H1 (cell line): ENCODE data around the gene LIMK2. TPM values are rescaled to one million over a fixed set of nuclear protein-coding genes. Genes with fewer than 3 reads are reported as not detected.

Experiments
- CTCF ChIA-PET: fragments of 300-600 bp; sonication (Branson Sonifier 250); formaldehyde crosslinking; loops from one replicate; lab custom pipeline; 2021; ENCODE audit not compliant: partially characterized antibody; lab: Charles Lee
- POLR2A ChIA-PET: fragments of 300-600 bp; sonication (Branson Sonifier 250); formaldehyde crosslinking; loops from one replicate; lab custom pipeline; 2021; ENCODE audit warnings: inconsistent platforms; ENCODE audit not compliant: partially characterized antibody; lab: Charles Lee
- DNase-seq, 2 experiments: peaks; one replicate each; pipeline versions ENCODE4 v3.0.0 to v3.0.0-alpha.2; 2010 to 2022; ENCODE audit warnings: low spot score in 2 of 2, low read depth in 1 of 2, mixed read lengths in 1 of 2
- FAIRE-seq: peaks from 2 replicates; lab custom pipeline; 2011; peaks lifted over from hg19 to GRCh38; lab: Jason Lieb, UNC
- H2AFZ ChIP-seq: 2 replicates; pipeline ENCODE4 v1.8.1; 2012; ENCODE audit warnings: low read length, inconsistent platforms
- H2AK5ac ChIP-seq: 2 replicates; pipeline ENCODE4 v1.6.1; 2013; ENCODE audit warnings: low read depth, low read length
- H2BK120ac ChIP-seq: replicated peaks from 2 replicates; pipeline ENCODE3; 2013; ENCODE audit warnings: low read depth, low read length, inconsistent platforms
- H2BK12ac ChIP-seq: 2 replicates; pipeline ENCODE4 v1.6.1; 2013; ENCODE audit warnings: low read depth, low read length
- H2BK15ac ChIP-seq: 2 replicates; pipeline ENCODE4 v1.6.1; 2013; ENCODE audit warnings: low read length
- H2BK20ac ChIP-seq: 2 replicates; pipeline ENCODE4 v1.6.1; 2013; ENCODE audit warnings: low read length
- H2BK5ac ChIP-seq: 2 replicates; pipeline ENCODE4 v1.6.1; 2013; ENCODE audit warnings: low read depth, low read length
- H3K14ac ChIP-seq: 2 replicates; pipeline ENCODE4 v1.6.1; 2013; ENCODE audit warnings: inconsistent platforms; ENCODE audit not compliant: insufficient read length
- H3K18ac ChIP-seq: 2 replicates; pipeline ENCODE4 v1.6.1; 2013; ENCODE audit warnings: low read length; ENCODE audit errors: extremely low read depth
- H3K23ac ChIP-seq: 2 replicates; pipeline ENCODE4 v1.6.1; 2013; ENCODE audit warnings: inconsistent platforms; ENCODE audit not compliant: insufficient read length
- H3K23me2 ChIP-seq: 2 replicates; pipeline ENCODE4 v1.6.1; 2013; ENCODE audit warnings: low read depth, low read length
- H3K27ac ChIP-seq: 2 replicates; pipeline ENCODE4 v1.6.1; 2011; ENCODE audit warnings: low read depth, low read length, inconsistent platforms
- H3K27me3 ChIP-seq, 4 experiments: replicated peaks in 1 of 4; 1 replicate in 1 of 4; 2 replicates in 3 of 4; pipeline versions ENCODE4 v1.6.1 to v1.8.1; 2011 to 2013; ENCODE audit warnings: low read length in 3 of 4, mild to moderate bottlenecking in 3 of 4, inconsistent platforms in 2 of 4, mixed read lengths in 2 of 4, moderate library complexity in 1 of 4; ENCODE audit not compliant: control insufficient read depth in 3 of 4, insufficient read depth in 3 of 4; ENCODE audit errors: extremely low read depth in 1 of 4
- H3K36me3 ChIP-seq, 4 experiments: 2 replicates each; pipeline versions ENCODE4 v1.6.1 to v1.8.1; 2011 to 2013; ENCODE audit warnings: mild to moderate bottlenecking in 4 of 4, low read length in 3 of 4, moderate library complexity in 2 of 4, control low read depth in 1 of 4, inconsistent platforms in 1 of 4; ENCODE audit not compliant: insufficient read depth in 4 of 4, control insufficient read depth in 2 of 4
- H3K4ac ChIP-seq: replicated peaks from 2 replicates; pipeline ENCODE3; 2013; ENCODE audit warnings: low read length, low read depth, mixed read lengths, inconsistent platforms; ENCODE audit not compliant: insufficient read length
- H3K4me1 ChIP-seq, 4 experiments: replicated peaks in 1 of 4; 1 replicate in 1 of 4; 2 replicates in 3 of 4; pipeline versions ENCODE4 v1.6.1 to v1.8.1; 2011 to 2013; ENCODE audit warnings: low read length in 3 of 4, inconsistent platforms in 2 of 4, mixed read lengths in 1 of 4; ENCODE audit not compliant: insufficient read depth in 4 of 4, control insufficient read depth in 3 of 4
- H3K4me2 ChIP-seq, 2 experiments: 2 replicates each; pipeline versions ENCODE4 v1.6.1 to v1.8.1; 2011 to 2013; ENCODE audit warnings: low read depth in 2 of 2, low read length in 2 of 2, control low read depth in 1 of 2, inconsistent platforms in 1 of 2, mild to moderate bottlenecking in 1 of 2; ENCODE audit not compliant: insufficient read depth in 1 of 2
- H3K4me3 ChIP-seq, 4 experiments: fragments of 200-600, 300-600 bp in 1 of 4; sonication (generic), shearing (Covaris generic), sonication (Bioruptor Twin) in 1 of 4; 2 replicates each; pipeline versions ENCODE4 v1.5.1 to v1.8.1; 2011 to 2016; ENCODE audit warnings: low read length in 4 of 4, low read depth in 3 of 4, control low read depth in 2 of 4, inconsistent platforms in 2 of 4, mild to moderate bottlenecking in 2 of 4, mixed read lengths in 1 of 4, moderate library complexity in 1 of 4; ENCODE audit not compliant: insufficient read depth in 2 of 4; ENCODE audit errors: extremely low read depth in 1 of 4
- H3K56ac ChIP-seq: replicated peaks from 2 replicates; pipeline ENCODE3; 2013; ENCODE audit warnings: low read depth, mild to moderate bottlenecking, mixed read lengths, low read length, inconsistent platforms; ENCODE audit not compliant: insufficient read length
- H3K79me1 ChIP-seq: 2 replicates; pipeline ENCODE4 v1.6.1; 2013; ENCODE audit warnings: low read depth, low read length, control low read depth
- H3K79me2 ChIP-seq, 2 experiments: 2 replicates each; pipeline versions ENCODE4 v1.6.1 to v1.8.1; 2012 to 2013; ENCODE audit warnings: low read length in 2 of 2, mild to moderate bottlenecking in 2 of 2, inconsistent platforms in 1 of 2; ENCODE audit not compliant: insufficient read depth in 2 of 2, control insufficient read depth in 1 of 2
- H3K9ac ChIP-seq, 4 experiments: replicated peaks in 1 of 4; 1 replicate in 1 of 4; 2 replicates in 3 of 4; pipeline versions ENCODE4 v1.6.1 to v1.8.1; 2011 to 2013; ENCODE audit warnings: low read depth in 3 of 4, low read length in 3 of 4, control low read depth in 2 of 4, mild to moderate bottlenecking in 2 of 4, moderate library complexity in 2 of 4, inconsistent platforms in 1 of 4; ENCODE audit errors: extremely low read depth in 1 of 4
- H3K9me3 ChIP-seq, 2 experiments: 2 replicates each; pipeline versions ENCODE4 v1.6.1 to v1.8.1; 2012 to 2013; ENCODE audit warnings: mild to moderate bottlenecking in 2 of 2, moderate library complexity in 2 of 2, control low read depth in 1 of 2, inconsistent platforms in 1 of 2, low read depth in 1 of 2, low read length in 1 of 2, mixed read lengths in 1 of 2; ENCODE audit not compliant: insufficient read depth in 2 of 2
- H4K20me1 ChIP-seq, 2 experiments: replicated peaks in 1 of 2; 2 replicates each; pipeline versions ENCODE3 to v1.8.1; 2011 to 2013; ENCODE audit warnings: inconsistent platforms in 2 of 2, low read length in 2 of 2, mild to moderate bottlenecking in 1 of 2; ENCODE audit not compliant: insufficient read depth in 2 of 2, control insufficient read depth in 1 of 2
- H4K5ac ChIP-seq: 2 replicates; pipeline ENCODE4 v1.6.1; 2013; ENCODE audit warnings: low read length, low read depth, mixed read lengths, inconsistent platforms; ENCODE audit not compliant: insufficient read length
- H4K8ac ChIP-seq: 2 replicates; pipeline ENCODE4 v1.8.0; 2013; ENCODE audit warnings: mild to moderate bottlenecking, moderate library complexity, low read length, inconsistent platforms; ENCODE audit not compliant: insufficient read depth; ENCODE audit errors: extremely low read depth
- H4K91ac ChIP-seq: replicated peaks from 2 replicates; pipeline ENCODE3; 2013; ENCODE audit warnings: low read length, mixed read lengths, inconsistent platforms; ENCODE audit not compliant: insufficient read length
- BACH1 ChIP-seq: IDR thresholded peaks from 2 replicates; pipeline ENCODE4 v1.6.1; 2012; ENCODE audit warnings: low read length, improper control_type of control experiment
- BRCA1 ChIP-seq: IDR thresholded peaks from 2 replicates; pipeline ENCODE4 v1.6.1; 2012; ENCODE audit warnings: low read depth, low read length, improper control_type of control experiment
- CREB1 ChIP-seq: IDR thresholded peaks from 2 replicates; pipeline ENCODE4 v1.6.1; 2012; ENCODE audit warnings: inconsistent platforms
- CTBP2 ChIP-seq: IDR thresholded peaks from 2 replicates; pipeline ENCODE4 v1.7.0; 2011; ENCODE audit warnings: borderline replicate concordance, mild to moderate bottlenecking, moderate library complexity, mixed read lengths, low read length; ENCODE audit not compliant: insufficient read depth, insufficient read length
- EP300 ChIP-seq, 2 experiments: IDR thresholded peaks; 1 replicate in 1 of 2; 2 replicates in 1 of 2; pipeline ENCODE4 v1.6.1; 2011 to 2012; ENCODE audit warnings: low read depth in 2 of 2, low read length in 2 of 2, mild to moderate bottlenecking in 2 of 2, borderline replicate concordance in 1 of 2, inconsistent platforms in 1 of 2, moderate library complexity in 1 of 2
- GABPA ChIP-seq: IDR thresholded peaks from 2 replicates; pipeline ENCODE4 v1.6.1; 2011; ENCODE audit warnings: mild to moderate bottlenecking, low read length, moderate library complexity, borderline replicate concordance; ENCODE audit not compliant: insufficient read depth
- GTF2F1 ChIP-seq: IDR thresholded peaks from 2 replicates; pipeline ENCODE4 v1.6.1; 2012; ENCODE audit warnings: low read depth, low read length, improper control_type of control experiment, borderline replicate concordance
- HDAC2 ChIP-seq, 2 experiments: fragments of 300-600 bp in 1 of 2; sonication (generic) in 1 of 2; IDR thresholded peaks; 2 replicates each; pipeline ENCODE4 v1.6.1; 2011 to 2012; ENCODE audit warnings: low read depth in 2 of 2, low read length in 2 of 2, mild to moderate bottlenecking in 2 of 2, moderate library complexity in 2 of 2, borderline replicate concordance in 1 of 2, inconsistent platforms in 1 of 2
- JUND ChIP-seq: IDR thresholded peaks from 2 replicates; pipeline ENCODE4 v1.6.1; 2011; ENCODE audit warnings: mild to moderate bottlenecking, improper control_type of control experiment, low read length
- MAX ChIP-seq: IDR thresholded peaks from 2 replicates; pipeline ENCODE4 v1.6.1; 2012; ENCODE audit warnings: inconsistent platforms
- ZNF274 ChIP-seq: IDR thresholded peaks from 2 replicates; pipeline ENCODE4 v1.7.0; 2012; ENCODE audit warnings: low read length, borderline replicate concordance; ENCODE audit errors: extremely low read depth
- WGBS, 2 experiments: shearing (Covaris generic) in 1 of 2; methylation state at CpG; one replicate each; pipeline versions ENCODE4 v1.1.6 to v1.1.7; 2013 to 2015; ENCODE audit warnings: low lambda C conversion rate in 2 of 2, mixed read lengths in 2 of 2, inconsistent platforms in 1 of 2, low coverage in 1 of 2, missing lambda C conversion rate in 1 of 2; ENCODE audit not compliant: insufficient replicate concordance in 2 of 2, insufficient coverage in 1 of 2, insufficient read length in 1 of 2; ENCODE audit errors: extremely low coverage in 1 of 2, missing lambda C conversion rate in 1 of 2; 5-methylcytosine and 5-hydroxymethylcytosine counted together
- polyA plus RNA-seq, 7 experiments: library from polyadenylated mRNA; depleted of rRNA in 3 of 7; stranded (reverse) in 5 of 7; unstranded in 2 of 7; fragments of >200 nt in 5 of 7; fragments of 200-250 nt in 2 of 7; gene quantifications; 1 replicate in 5 of 7; 2 replicates in 1 of 7; 4 replicates in 1 of 7; pipeline versions ENCODE4 v1.2.1 to v1.2.3, GENCODE V29; 2011 to 2013; ENCODE audit warnings: missing spikeins in 2 of 7, mixed read lengths in 2 of 7
- total RNA-seq: library from RNA; stranded (reverse); fragmentation: NEBNext Ultra II Directional; extraction: Animal tissue kit (Norgen Biotek cat#: 25700); gene quantifications from 2 replicates; pipeline ENCODE4 v1.2.1, GENCODE V29; 2021
- TF ChIP-seq, protein P1 (sequence below): IDR thresholded peaks from 2 replicates; pipeline ENCODE4 v1.6.1; 2011; ENCODE audit warnings: low read depth, mild to moderate bottlenecking, low read length; ENCODE audit not compliant: insufficient read depth

LIMK2 gene
- total and polyA plus RNA-seq, 2 of the 8 experiments (the other 6 are each of a cell fraction or from before 2014, with no cell fraction given): 13.2 to 37.6 TPM

- no peaks in the 10 kb centered on the region; a peak in 1 of 4 replicates for H3K79me2 ChIP-seq
- no peak overlapping the region for H3K4me2 ChIP-seq
- no peak overlapping the region for H2BK120ac ChIP-seq
- FAIRE-seq (no peak), DNase-seq (no peak)
- H3K79me1 ChIP-seq: no peaks in the 10 kb centered on the region
- H3K23ac ChIP-seq: no peak overlapping the region
- H2AK5ac ChIP-seq: no peak overlapping the region
- H3K4ac ChIP-seq: no peak overlapping the region
- no peak overlapping the region for H2BK5ac ChIP-seq
- no peak overlapping the region for H4K91ac ChIP-seq
- H3K56ac ChIP-seq: no peak overlapping the region
- H3K14ac ChIP-seq: no peak overlapping the region
- H3K4me1 ChIP-seq: no peaks in the 10 kb centered on the region
- no peak overlapping the region for H2BK12ac ChIP-seq
- H3K36me3 ChIP-seq: peaks cover 0 to 6% (median 1%) of the 10 kb centered on the region in 4 experiments; a peak in 3 of 8 replicates
- no peaks in the 10 kb centered on the region for H3K27me3 ChIP-seq
- H2BK20ac ChIP-seq: no peak overlapping the region
- no peaks in the 10 kb centered on the region for H3K23me2 ChIP-seq
- H3K4me3 ChIP-seq: no peak overlapping the region
- H3K27ac ChIP-seq: no peak overlapping the region
- H3K18ac ChIP-seq: no peak overlapping the region
- H3K9me3 ChIP-seq: peaks cover 0 to 10% of the 10 kb centered on the region in 2 experiments; a peak in 1 of 4 replicates
- H4K8ac ChIP-seq: no peak overlapping the region
- 87% methylated on average over 6 of the region's 6 CpGs; no CpG with 5 or more reads in 1 of the 2 experiments for WGBS, 2 experiments
- H2BK15ac ChIP-seq: no peak overlapping the region
- H2AFZ ChIP-seq: no peak overlapping the region
- CTCF ChIA-PET: interaction anchor here (0.7 to 1.5 kb wide), 4 partner anchors 12 to 24 kb away, joined by 3 to 6 read pairs (median 3); partner anchors contain the start of gene LIMK2
- peaks cover 0 to 1% of the 10 kb centered on the region in 2 experiments for H4K20me1 ChIP-seq
- H4K5ac ChIP-seq: no peak overlapping the region
- POLR2A ChIA-PET: interaction anchor here (0.6 to 1.8 kb wide), 2 partner anchors 24 to 532 kb away, joined by 3 to 4 read pairs; partner anchors contain the start of gene LIMK2
- H3K9ac ChIP-seq: no peak overlapping the region
- no peak for TF ChIP-seq GABPA
- TF ChIP-seq HDAC2 (IDR thresholded peaks at IDR 0.05; ENCODE audit: borderline replicate concordance in 1 of 2, low read depth in 2 of 2, low read length in 2 of 2): no peak
- TF ChIP-seq EP300 (IDR thresholded peaks at IDR 0.05; ENCODE audit: borderline replicate concordance in 1 of 2, low read depth in 2 of 2, low read length in 2 of 2): no peak
- no peak for TF ChIP-seq CTBP2
- TF ChIP-seq BACH1: no peak
- TF ChIP-seq BRCA1: no peak
- no peak for TF ChIP-seq MAX
- TF ChIP-seq ZNF274: no peak
- TF ChIP-seq, protein P1, sequence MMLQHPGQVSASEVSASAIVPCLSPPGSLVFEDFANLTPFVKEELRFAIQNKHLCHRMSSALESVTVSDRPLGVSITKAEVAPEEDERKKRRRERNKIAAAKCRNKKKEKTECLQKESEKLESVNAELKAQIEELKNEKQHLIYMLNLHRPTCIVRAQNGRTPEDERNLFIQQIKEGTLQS: no peak
- no peak for TF ChIP-seq GTF2F1
- TF ChIP-seq JUND: no peak
- no peak for TF ChIP-seq CREB1
Measured at GRCh38 chr22:31187627-31188026, 24.5 kb upstream of the LIMK2 start.
